ENCODE results near the gene FBXL7. TPM values are rescaled to one million over a fixed set of nuclear protein-coding genes. Genes with fewer than 3 reads are reported as not detected.

Gene FBXL7
- total RNA-seq, 1 experiment from 2014 or later: not detected

DNA sequence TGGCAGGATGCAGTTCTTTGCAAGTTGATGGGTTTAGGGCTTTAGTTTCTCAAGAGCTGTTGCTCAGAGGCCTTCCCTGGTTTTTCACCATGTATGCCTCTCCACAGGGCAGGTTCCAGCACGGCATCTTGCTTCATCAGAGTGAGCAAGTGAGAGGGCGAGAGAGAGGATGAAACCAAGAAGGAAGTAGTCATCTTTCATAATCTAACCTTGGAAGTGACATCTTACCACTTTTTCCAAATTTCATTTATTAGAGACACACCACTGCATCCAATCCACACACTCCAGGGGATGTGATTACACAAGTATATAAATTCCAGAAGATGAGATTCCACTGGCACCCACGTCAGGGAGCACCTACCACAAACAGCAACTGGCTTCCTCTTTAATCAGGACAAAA, 385.2 kb downstream of the FBXL7 start:
- Mint-ChIP-seq H3K4me3 (ENCODE audit: unreplicated experiment) (no peak overlapping the region), H3K27me3 (ENCODE audit: insufficient read depth, unreplicated experiment) (no peaks in the 10 kb centered on the region), H3K27ac (ENCODE audit: low read depth, unreplicated experiment) (no peak overlapping the region), H3K36me3 (ENCODE audit: insufficient read depth, unreplicated experiment) (no peaks in the 10 kb centered on the region), H3K9me3 (ENCODE audit: unreplicated experiment) (no peaks in the 10 kb centered on the region), H3K4me1 (ENCODE audit: insufficient read depth, unreplicated experiment) (no peaks in the 10 kb centered on the region)
- CTCF ChIA-PET: no interaction called here
- intact Hi-C loops (cut with micrococcal nuclease): no loop called here
- no TSS peak for BruUV-seq (replicated peaks)
- no peak for DNase-seq (ENCODE audit: unreplicated experiment)
- POLR2A ChIA-PET: no interaction called here
- TF ChIP-seq, protein P1, sequence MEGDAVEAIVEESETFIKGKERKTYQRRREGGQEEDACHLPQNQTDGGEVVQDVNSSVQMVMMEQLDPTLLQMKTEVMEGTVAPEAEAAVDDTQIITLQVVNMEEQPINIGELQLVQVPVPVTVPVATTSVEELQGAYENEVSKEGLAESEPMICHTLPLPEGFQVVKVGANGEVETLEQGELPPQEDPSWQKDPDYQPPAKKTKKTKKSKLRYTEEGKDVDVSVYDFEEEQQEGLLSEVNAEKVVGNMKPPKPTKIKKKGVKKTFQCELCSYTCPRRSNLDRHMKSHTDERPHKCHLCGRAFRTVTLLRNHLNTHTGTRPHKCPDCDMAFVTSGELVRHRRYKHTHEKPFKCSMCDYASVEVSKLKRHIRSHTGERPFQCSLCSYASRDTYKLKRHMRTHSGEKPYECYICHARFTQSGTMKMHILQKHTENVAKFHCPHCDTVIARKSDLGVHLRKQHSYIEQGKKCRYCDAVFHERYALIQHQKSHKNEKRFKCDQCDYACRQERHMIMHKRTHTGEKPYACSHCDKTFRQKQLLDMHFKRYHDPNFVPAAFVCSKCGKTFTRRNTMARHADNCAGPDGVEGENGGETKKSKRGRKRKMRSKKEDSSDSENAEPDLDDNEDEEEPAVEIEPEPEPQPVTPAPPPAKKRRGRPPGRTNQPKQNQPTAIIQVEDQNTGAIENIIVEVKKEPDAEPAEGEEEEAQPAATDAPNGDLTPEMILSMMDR (IDR thresholded peaks at IDR 0.05; ENCODE audit: unreplicated experiment): no peak

DNA sequence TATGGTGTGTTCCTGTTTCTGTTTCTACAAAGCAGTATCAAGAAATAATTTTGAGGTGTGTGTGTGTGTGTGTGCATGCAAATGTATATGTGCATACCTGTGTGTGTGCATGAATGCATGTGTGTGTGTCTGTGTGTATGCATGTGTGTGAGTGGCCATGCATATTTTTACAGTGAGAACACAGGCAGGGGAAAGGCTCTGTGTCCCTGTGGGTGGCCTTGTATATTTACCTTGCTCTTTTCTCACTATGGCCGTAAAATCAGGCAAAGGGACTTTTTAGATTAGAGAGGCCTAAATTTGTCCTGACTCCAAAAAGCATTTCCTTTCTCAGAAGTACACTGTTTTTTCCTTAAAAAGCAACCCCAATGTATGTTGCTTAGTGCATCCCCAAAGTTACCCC, 386.2 kb downstream of the FBXL7 start:
- intact Hi-C loops (cut with micrococcal nuclease): no loop called here
- H3K27me3 Mint-ChIP-seq (ENCODE audit: insufficient read depth, unreplicated experiment): no peaks in the 10 kb centered on the region
- no peaks in the 10 kb centered on the region for H3K9me3 Mint-ChIP-seq (ENCODE audit: unreplicated experiment)
- no peak overlapping the region for H3K27ac Mint-ChIP-seq (ENCODE audit: low read depth, unreplicated experiment)
- CTCF ChIA-PET: no interaction called here
- no peaks in the 10 kb centered on the region for H3K36me3 Mint-ChIP-seq (ENCODE audit: insufficient read depth, unreplicated experiment)
- TF ChIP-seq, protein P1 (IDR thresholded peaks at IDR 0.05; ENCODE audit: unreplicated experiment): no peak
- POLR2A ChIA-PET: no interaction called here
- BruUV-seq (replicated peaks): no TSS peak
- H3K4me1 Mint-ChIP-seq (ENCODE audit: insufficient read depth, unreplicated experiment): no peaks in the 10 kb centered on the region
- no peak overlapping the region for H3K4me3 Mint-ChIP-seq (ENCODE audit: unreplicated experiment)
- DNase-seq (ENCODE audit: unreplicated experiment): no peak

DNA sequence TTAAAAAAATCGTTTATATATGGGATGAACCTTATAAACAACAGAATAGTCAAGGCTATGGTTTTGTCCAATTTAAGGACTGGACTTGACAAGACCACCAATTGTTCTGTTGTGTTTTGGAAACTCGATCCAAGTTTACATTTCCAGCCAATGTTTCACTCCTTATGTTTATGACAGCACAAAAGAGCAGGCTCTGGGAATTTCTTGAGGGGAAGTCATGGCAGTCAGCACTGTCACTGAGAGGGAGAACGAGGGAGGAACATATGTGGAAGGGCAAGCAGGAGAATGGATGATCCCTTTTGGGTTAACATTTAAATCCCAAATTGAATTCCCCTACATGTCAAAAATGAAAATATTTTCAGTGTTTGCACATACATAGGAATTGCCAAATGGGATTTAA, 387.1 kb downstream of the FBXL7 start:
- POLR2A ChIA-PET: no interaction called here
- no TSS peak for BruUV-seq (replicated peaks)

DNA sequence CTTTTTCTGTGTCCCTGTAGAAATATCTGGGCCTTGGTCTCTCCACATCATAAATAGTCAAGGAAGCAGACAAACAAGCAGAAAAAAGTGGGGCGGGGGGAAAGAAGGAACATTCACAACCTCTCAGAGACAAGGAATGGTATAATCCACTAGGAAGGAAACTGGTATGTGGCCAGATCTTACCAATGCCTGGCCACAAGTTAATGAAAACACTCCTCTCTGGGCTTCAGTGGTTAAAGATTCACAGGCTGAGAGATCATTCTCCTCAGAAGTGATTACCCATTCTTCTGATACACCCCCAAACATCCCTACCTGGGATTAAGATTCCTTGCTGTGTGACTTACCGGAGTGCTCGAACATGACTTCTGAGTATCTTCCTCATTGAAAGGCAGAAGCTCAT, 389.0 kb downstream of the FBXL7 start:
- TF ChIP-seq, protein P1 (IDR thresholded peaks at IDR 0.05; ENCODE audit: unreplicated experiment): no peak
- Mint-ChIP-seq H3K27ac (ENCODE audit: low read depth, unreplicated experiment) (no peak overlapping the region), H3K9me3 (ENCODE audit: unreplicated experiment) (no peaks in the 10 kb centered on the region), H3K27me3 (ENCODE audit: insufficient read depth, unreplicated experiment) (no peaks in the 10 kb centered on the region), H3K36me3 (ENCODE audit: insufficient read depth, unreplicated experiment) (no peaks in the 10 kb centered on the region), H3K4me3 (ENCODE audit: unreplicated experiment) (no peak overlapping the region), H3K4me1 (ENCODE audit: insufficient read depth, unreplicated experiment) (no peaks in the 10 kb centered on the region)
- DNase-seq (ENCODE audit: unreplicated experiment): no peak
- ChIA-PET POLR2A (no interaction called here), CTCF (no interaction called here)
- BruUV-seq (replicated peaks): no TSS peak
- intact Hi-C loops (cut with micrococcal nuclease): no loop called here

More for the DNA sequence above, 387.1 kb downstream of the FBXL7 start:
- Mint-ChIP-seq H3K4me3 (ENCODE audit: unreplicated experiment) (no peak overlapping the region), H3K4me1 (ENCODE audit: insufficient read depth, unreplicated experiment) (no peaks in the 10 kb centered on the region), H3K9me3 (ENCODE audit: unreplicated experiment) (no peaks in the 10 kb centered on the region), H3K36me3 (ENCODE audit: insufficient read depth, unreplicated experiment) (no peaks in the 10 kb centered on the region), H3K27ac (ENCODE audit: low read depth, unreplicated experiment) (no peak overlapping the region), H3K27me3 (ENCODE audit: insufficient read depth, unreplicated experiment) (no peaks in the 10 kb centered on the region)
- TF ChIP-seq, protein P1 (IDR thresholded peaks at IDR 0.05; ENCODE audit: unreplicated experiment): no peak
- DNase-seq (ENCODE audit: unreplicated experiment): no peak
- CTCF ChIA-PET: no interaction called here
- intact Hi-C loops (cut with micrococcal nuclease): no loop called here
